ENCODE data around the gene CD200R1L.

The CD200R1L gene

GRCh38 chr3:112786002-112786590 is 60.6 kb downstream of the CD200R1L start:
- DNase-seq = no peak

GRCh38 chr3:112785321-112786001 is 61.2 kb downstream of the CD200R1L start:
- DNase-seq = no peak

GRCh38 chr3:112782491-112782890 is 64.2 kb downstream of the CD200R1L start:
- no peak for DNase-seq

GRCh38 chr3:112781599-112781998 is 65.1 kb downstream of the CD200R1L start:
- no peak for DNase-seq

GRCh38 chr3:112779558-112780480 is 66.8 kb downstream of the CD200R1L start:
- no peak for DNase-seq

GRCh38 chr3:112779011-112779410 is 67.7 kb downstream of the CD200R1L start:
- no peak for DNase-seq

- no peak for DNase-seq
These were observed 68.2 kb downstream of the CD200R1L start for GRCh38 chr3:112778353-112778948.

- DNase-seq = no peak
These were observed 68.9 kb downstream of the CD200R1L start for GRCh38 chr3:112777811-112778210.

- no peak for DNase-seq
These were observed 69.8 kb downstream of the CD200R1L start for GRCh38 chr3:112776836-112777235.

GRCh38 chr3:112776000-112776399 is 70.7 kb downstream of the CD200R1L start:
- DNase-seq = no peak

GRCh38 chr3:112775011-112775742 is 71.5 kb downstream of the CD200R1L start:
- DNase-seq = no peak

- DNase-seq = no peak
These were observed 72.3 kb downstream of the CD200R1L start for GRCh38 chr3:112774293-112774926.

- DNase-seq = no peak
These were observed 72.8 kb downstream of the CD200R1L start for GRCh38 chr3:112773864-112774263.

GRCh38 chr3:112770951-112771350 is 75.7 kb downstream of the CD200R1L start:
- no peak for DNase-seq

GRCh38 chr3:112770032-112770626 is 76.5 kb downstream of the CD200R1L start:
- no peak for DNase-seq

- no peak for DNase-seq
These were observed 77.2 kb downstream of the CD200R1L start for GRCh38 chr3:112769286-112769978.

GRCh38 chr3:112767777-112768176 is 78.9 kb downstream of the CD200R1L start:
- no peak for DNase-seq

- DNase-seq = no peak
These were observed 79.5 kb downstream of the CD200R1L start for GRCh38 chr3:112767177-112767576.

All from NCI-H146 (cell line).